ENCODE results near the gene DPY19L3. TPM values are rescaled to one million over a fixed set of nuclear protein-coding genes. Genes with fewer than 3 reads are reported as not detected.

The DPY19L3 gene
- total and polyA plus RNA-seq, 2 of the 4 experiments (the other 2 are of a cell fraction): 29.6 to 36.5 TPM

DNA sequence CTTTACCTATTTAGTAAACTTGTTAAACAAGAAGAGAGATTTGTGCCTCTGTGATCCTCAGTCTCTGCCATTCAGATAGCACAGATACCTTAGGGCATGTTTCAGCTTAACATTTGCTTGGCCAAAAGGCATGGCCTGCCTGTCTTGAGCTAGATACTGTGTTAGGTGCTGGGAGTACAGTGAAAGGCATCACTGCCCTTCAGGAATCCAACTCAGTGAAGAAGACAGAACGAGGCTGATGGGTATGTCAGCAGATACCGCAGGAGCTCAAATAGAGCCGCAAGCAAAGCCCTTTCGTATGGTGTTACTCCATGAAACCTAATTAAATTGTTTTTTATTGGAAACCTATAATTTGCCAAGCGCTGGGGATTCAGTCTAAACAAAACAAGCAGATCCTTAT lies 47.2 kb upstream of the DPY19L3 start:
- H2AK5ac ChIP-seq (ENCODE audit: low read depth, low read length): no peak overlapping the region

More for the DNA sequence above, 47.2 kb upstream of the DPY19L3 start:
- WGBS, 2 experiments (ENCODE audit: extremely low coverage in 2 of 2, insufficient read length in 1 of 2): no CpG with 5 or more reads among the region's 5 CpGs
- Histone ChIP-seq H2AFZ (replicated peaks; ENCODE audit: low read length, poor library complexity) (no peak overlapping the region), H4K20me1 (ENCODE audit: insufficient read depth, low read length) (peaks cover 12% of the 10 kb centered on the region), H3K79me1 (ENCODE audit: low read depth in 1 of 2, low read length in 2 of 2) (peaks cover 33 to 55% of the 10 kb centered on the region in 2 experiments), H3K27me3 (ENCODE audit: control insufficient read depth, insufficient read depth, low read length) (no peaks in the 10 kb centered on the region), H3K4me3 (ENCODE audit: insufficient read depth, low read depth, low read length) (no peak overlapping the region), H3K9ac (ENCODE audit: low read depth, low read length) (no peak overlapping the region), H4K8ac (ENCODE audit: low read depth in 2 of 2, low read length in 2 of 2) (no peak overlapping the region), H4K5ac (ENCODE audit: low read depth, low read length) (no peak overlapping the region), H3K4me2 (ENCODE audit: low read depth, low read length) (no peak overlapping the region), H3K4me1 (ENCODE audit: control insufficient read depth, insufficient read depth, low read length) (peaks cover 2% of the 10 kb centered on the region; the same call in 1 of the 2 replicates), H3K4ac (ENCODE audit: low read depth, low read length) (no peak overlapping the region), H3K18ac (ENCODE audit: low read depth, low read length) (no peak overlapping the region), H3K56ac (ENCODE audit: extremely low read depth, insufficient read depth, low read length) (no peak overlapping the region), H2AK9ac (replicated peaks; ENCODE audit: low read depth, low read length, poor library complexity) (no peak overlapping the region), H2BK15ac (ENCODE audit: low read depth, low read length) (no peak overlapping the region), H3K9me1 (ENCODE audit: insufficient read depth, low read length) (peaks cover 9% of the 10 kb centered on the region; the same call in 1 of the 2 replicates), H3K23ac (ENCODE audit: low read depth, low read length) (no peak overlapping the region), H3K9me3 (ENCODE audit: control insufficient read depth, insufficient read depth, low read length) (no peaks in the 10 kb centered on the region), H2BK20ac (ENCODE audit: low read depth, low read length) (no peak overlapping the region), H4K91ac (ENCODE audit: insufficient read depth, low read depth, low read length) (no peak overlapping the region), H3K36me3 (ENCODE audit: control insufficient read depth, insufficient read depth, low read length) (peaks cover 47% of the 10 kb centered on the region), H3K27ac (ENCODE audit: insufficient read depth, low read length) (no peak overlapping the region), H2BK5ac (ENCODE audit: low read depth, low read length, poor library complexity, severe bottlenecking) (no peak overlapping the region), H3K14ac (replicated peaks; ENCODE audit: low read depth, low read length) (no peak overlapping the region), H2BK120ac (ENCODE audit: low read depth, low read length) (no peak overlapping the region)
- POLR2A ChIA-PET (ENCODE audit: unreplicated experiment): no interaction called here
- TF ChIP-seq MXI1 (IDR thresholded peaks at IDR 0.05; ENCODE audit: borderline replicate concordance, low read depth, low read length): no peak
- no peak for TF ChIP-seq MAZ (IDR thresholded peaks at IDR 0.05; ENCODE audit: borderline replicate concordance, low read depth, low read length)
- TF ChIP-seq MAFK (IDR thresholded peaks at IDR 0.05; ENCODE audit: low read depth, low read length): no peak
- TF ChIP-seq, protein P1, sequence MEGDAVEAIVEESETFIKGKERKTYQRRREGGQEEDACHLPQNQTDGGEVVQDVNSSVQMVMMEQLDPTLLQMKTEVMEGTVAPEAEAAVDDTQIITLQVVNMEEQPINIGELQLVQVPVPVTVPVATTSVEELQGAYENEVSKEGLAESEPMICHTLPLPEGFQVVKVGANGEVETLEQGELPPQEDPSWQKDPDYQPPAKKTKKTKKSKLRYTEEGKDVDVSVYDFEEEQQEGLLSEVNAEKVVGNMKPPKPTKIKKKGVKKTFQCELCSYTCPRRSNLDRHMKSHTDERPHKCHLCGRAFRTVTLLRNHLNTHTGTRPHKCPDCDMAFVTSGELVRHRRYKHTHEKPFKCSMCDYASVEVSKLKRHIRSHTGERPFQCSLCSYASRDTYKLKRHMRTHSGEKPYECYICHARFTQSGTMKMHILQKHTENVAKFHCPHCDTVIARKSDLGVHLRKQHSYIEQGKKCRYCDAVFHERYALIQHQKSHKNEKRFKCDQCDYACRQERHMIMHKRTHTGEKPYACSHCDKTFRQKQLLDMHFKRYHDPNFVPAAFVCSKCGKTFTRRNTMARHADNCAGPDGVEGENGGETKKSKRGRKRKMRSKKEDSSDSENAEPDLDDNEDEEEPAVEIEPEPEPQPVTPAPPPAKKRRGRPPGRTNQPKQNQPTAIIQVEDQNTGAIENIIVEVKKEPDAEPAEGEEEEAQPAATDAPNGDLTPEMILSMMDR (conservative IDR thresholded peaks at IDR 0.05; ENCODE audit: low read depth, low read length): no peak
- no peak for TF ChIP-seq CHD1 (IDR thresholded peaks at IDR 0.05; ENCODE audit: low read depth, low read length)
- no peak for TF ChIP-seq CEBPB (IDR thresholded peaks at IDR 0.05; ENCODE audit: low read depth, low read length)
- no peak for TF ChIP-seq NFE2L2 (IDR thresholded peaks at IDR 0.05; ENCODE audit: low read depth, low read length)
- TF ChIP-seq BHLHE40 (IDR thresholded peaks at IDR 0.05; ENCODE audit: low read depth, low read length): no peak
- TF ChIP-seq FOS (IDR thresholded peaks at IDR 0.05; ENCODE audit: low read depth, low read length): no peak
- TF ChIP-seq RFX5 (IDR thresholded peaks at IDR 0.05; ENCODE audit: low read depth, low read length): no peak
- no peak for TF ChIP-seq SMC3 (IDR thresholded peaks at IDR 0.05; ENCODE audit: low read depth, low read length)
- no peak for TF ChIP-seq RCOR1 (IDR thresholded peaks at IDR 0.05; ENCODE audit: insufficient replicate concordance, low read length)
- TF ChIP-seq, protein P2, sequence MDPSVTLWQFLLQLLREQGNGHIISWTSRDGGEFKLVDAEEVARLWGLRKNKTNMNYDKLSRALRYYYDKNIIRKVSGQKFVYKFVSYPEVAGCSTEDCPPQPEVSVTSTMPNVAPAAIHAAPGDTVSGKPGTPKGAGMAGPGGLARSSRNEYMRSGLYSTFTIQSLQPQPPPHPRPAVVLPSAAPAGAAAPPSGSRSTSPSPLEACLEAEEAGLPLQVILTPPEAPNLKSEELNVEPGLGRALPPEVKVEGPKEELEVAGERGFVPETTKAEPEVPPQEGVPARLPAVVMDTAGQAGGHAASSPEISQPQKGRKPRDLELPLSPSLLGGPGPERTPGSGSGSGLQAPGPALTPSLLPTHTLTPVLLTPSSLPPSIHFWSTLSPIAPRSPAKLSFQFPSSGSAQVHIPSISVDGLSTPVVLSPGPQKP (IDR thresholded peaks at IDR 0.05; ENCODE audit: borderline replicate concordance, low read depth, low read length): no peak
- no peak for TF ChIP-seq POLR2A (IDR thresholded peaks at IDR 0.05; ENCODE audit: low read depth, low read length)
- DNase-seq: no peak
- intact Hi-C loops (cut with micrococcal nuclease): no loop called here
- no TSS peak for BruUV-seq (replicated peaks)
- CTCF ChIA-PET: interaction anchor here (1.3 kb wide), 2 partner anchors 10 to 47 kb away, joined by 3 to 6 read pairs; partner anchors contain the start of gene DPY19L3
- in situ Hi-C loops (cut with MboI; ENCODE audit: low sequenced_read_pairs): loop anchor here (25.0 kb wide), 1 partner anchor 1021 kb away; the partner anchor contains the start of gene TSHZ3
- ATAC-seq (ENCODE audit: low read depth): no peak
- dilution Hi-C loops (cut with HindIII; ENCODE audit: low sequenced_read_pairs, unreplicated experiment): no loop called here

All from IMR-90 (cell line).